Adrenal gland (tissue), 5 donors: ENCODE measurements around the gene FYCO1.

Experiments used
- POLR2A ChIP-seq, 2 donors: fragments of 450-650 bp; IDR thresholded peaks; one replicate each; pipeline ENCODE4 v1.6.1; 2017; ENCODE audit warnings: antibody characterized with exemption in 2 of 2, mild to moderate bottlenecking in 2 of 2, moderate library complexity in 1 of 2
- TF ChIP-seq, protein P1 (sequence below), 6 experiments: fragments of 450-650 bp in 4 of 6; fragments of 200-600 bp in 2 of 6; sonication (generic) in 1 of 6; IDR thresholded peaks; 1 replicate in 5 of 6; 2 replicates in 1 of 6; pipeline versions ENCODE4 v1.5.1 to v1.8.0; 2016 to 2021; ENCODE audit warnings: antibody characterized with exemption in 6 of 6, mild to moderate bottlenecking in 2 of 6, moderate library complexity in 1 of 6
- donor health status: DM: no; HTN: no; CAD: no.

DNA sequence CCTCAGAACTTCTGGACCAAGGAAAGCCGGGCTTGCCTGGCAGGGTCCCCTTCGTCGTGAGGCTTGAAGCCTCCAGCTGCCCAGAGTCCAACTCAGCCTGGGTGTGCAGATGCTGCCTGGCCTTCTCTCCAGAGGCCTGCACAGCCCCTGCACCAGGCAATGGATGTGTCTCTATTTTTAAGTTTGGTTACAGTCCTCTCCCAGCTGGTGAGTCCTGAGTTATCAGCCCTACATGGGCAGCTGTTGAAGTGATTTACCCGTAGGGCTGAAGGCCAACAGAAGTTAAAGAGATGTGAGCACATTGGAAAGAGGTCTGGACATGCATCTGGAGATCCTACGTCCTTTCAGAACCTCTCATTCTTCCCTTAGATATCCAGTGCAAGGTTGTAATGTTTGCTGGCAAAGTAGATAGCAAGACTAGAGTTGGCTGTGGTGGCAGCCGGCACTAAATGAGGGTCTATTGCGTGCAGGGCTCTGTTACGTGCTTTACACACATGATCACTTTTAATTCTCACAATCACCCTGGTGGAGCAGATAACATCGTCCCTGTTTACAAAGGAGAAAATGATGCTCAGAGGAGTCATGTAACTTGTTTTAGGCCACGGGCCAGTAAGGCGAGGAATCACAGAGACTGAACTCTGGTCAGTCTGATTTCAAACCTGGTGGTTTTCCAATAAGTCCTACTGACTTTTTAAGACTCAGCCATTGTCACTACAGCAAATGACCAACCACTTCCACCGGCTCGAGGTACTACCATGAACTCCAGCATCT lies 9.9 kb downstream of the FYCO1 start:
- no peak for TF ChIP-seq POLR2A (IDR thresholded peaks at IDR 0.05)
- TF ChIP-seq, protein P1, sequence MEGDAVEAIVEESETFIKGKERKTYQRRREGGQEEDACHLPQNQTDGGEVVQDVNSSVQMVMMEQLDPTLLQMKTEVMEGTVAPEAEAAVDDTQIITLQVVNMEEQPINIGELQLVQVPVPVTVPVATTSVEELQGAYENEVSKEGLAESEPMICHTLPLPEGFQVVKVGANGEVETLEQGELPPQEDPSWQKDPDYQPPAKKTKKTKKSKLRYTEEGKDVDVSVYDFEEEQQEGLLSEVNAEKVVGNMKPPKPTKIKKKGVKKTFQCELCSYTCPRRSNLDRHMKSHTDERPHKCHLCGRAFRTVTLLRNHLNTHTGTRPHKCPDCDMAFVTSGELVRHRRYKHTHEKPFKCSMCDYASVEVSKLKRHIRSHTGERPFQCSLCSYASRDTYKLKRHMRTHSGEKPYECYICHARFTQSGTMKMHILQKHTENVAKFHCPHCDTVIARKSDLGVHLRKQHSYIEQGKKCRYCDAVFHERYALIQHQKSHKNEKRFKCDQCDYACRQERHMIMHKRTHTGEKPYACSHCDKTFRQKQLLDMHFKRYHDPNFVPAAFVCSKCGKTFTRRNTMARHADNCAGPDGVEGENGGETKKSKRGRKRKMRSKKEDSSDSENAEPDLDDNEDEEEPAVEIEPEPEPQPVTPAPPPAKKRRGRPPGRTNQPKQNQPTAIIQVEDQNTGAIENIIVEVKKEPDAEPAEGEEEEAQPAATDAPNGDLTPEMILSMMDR (IDR thresholded peaks at IDR 0.05) = no peak
